ENCODE data around the gene SLC25A10.

DNA sequence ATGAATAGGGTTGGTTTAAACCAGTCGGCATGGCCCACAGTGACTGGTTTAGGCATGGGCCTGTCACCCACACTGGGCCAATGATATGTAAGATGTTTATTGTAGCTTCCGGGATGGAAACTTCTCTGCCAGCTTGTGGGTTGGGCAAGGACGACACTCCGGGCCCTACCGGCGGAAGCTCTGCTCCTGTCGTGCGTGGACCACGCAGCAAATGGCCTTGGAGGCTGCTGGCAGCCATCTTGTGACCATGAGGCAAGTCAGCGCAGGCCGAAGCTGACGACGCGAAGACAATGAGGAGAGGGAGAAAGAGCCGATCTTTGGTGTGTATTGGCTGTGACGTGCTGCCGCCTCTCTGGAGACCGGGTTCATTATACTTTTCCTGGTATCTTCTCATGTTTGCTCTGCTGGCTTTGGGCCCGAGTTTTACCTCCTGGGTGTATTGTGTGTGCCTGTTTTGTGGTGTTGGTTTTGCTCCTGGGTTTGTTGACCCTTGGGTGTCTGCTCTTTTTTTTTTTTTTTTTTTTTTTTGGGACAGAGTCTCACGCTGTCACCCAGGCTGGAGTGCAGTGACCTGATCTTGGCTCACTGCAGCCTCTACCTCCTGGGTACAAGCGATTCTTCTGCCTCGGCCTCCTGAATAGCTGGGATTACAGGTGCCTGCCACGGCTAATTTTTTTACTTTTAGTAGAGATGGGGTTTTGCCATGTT, 15.4 kb downstream of the SLC25A10 start:
- TF ChIP-seq ZNF114 (tag by site-specific recombination; IDR thresholded peaks at IDR 0.05) (no peak), ZNF138 (tag by site-specific recombination; IDR thresholded peaks at IDR 0.05; ENCODE audit: borderline replicate concordance) (no peak), CTCF (tag by site-specific recombination; IDR thresholded peaks at IDR 0.05) (no peak), YY1 (tag by site-specific recombination; IDR thresholded peaks at IDR 0.05) (no peak), ZNF146 (tag by site-specific recombination; IDR thresholded peaks at IDR 0.05) (no peak), ZNF549 (tag by site-specific recombination; IDR thresholded peaks at IDR 0.05) (no peak), ZNF24 (tag by site-specific recombination; IDR thresholded peaks at IDR 0.05) (no peak)
